ENCODE data around the gene SMIM23. TPM values are rescaled to one million over a fixed set of nuclear protein-coding genes. Genes with fewer than 3 reads are reported as not detected.

SMIM23 gene
- total RNA-seq, 1 donor from 2014 or later, result not detected

DNA sequence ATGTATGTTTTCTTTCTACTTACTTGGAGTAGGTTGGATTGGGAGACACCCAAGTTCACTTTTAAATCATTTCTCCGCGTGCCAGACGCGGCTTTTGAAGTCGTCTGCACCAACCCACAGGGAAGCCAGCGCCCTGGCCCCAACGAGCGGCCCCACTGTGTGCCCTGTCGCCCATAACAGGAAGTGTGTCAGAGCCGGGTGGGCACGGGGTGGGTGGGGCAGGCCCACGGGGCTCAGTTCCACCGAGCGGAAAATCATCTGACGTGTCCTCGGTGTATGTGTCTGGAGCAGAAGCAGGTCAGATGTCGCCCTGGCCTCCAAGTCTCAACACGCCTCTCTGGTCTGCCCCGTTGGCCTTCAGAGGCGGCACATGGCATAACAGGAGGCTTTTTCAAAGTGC lies 22.7 kb upstream of the SMIM23 start:
- H3K4me1 ChIP-seq, result no peaks in the 10 kb centered on the region
- no peak overlapping the region for H3K4me3 ChIP-seq
- no peaks in the 10 kb centered on the region for H3K36me3 ChIP-seq
- TF ChIP-seq CTCF (IDR thresholded peaks at IDR 0.05), result no peak
- TF ChIP-seq EZH2phosphoT487 (IDR thresholded peaks at IDR 0.05), result no peak
- TF ChIP-seq EZH2 (IDR thresholded peaks at IDR 0.05), result no peak
- Mint-ChIP-seq H3K9me3 (peaks cover 15% of the 10 kb centered on the region), H3K4me3 (no peak overlapping the region), H3K36me3 (no peaks in the 10 kb centered on the region), H3K27ac (no peak overlapping the region), H3K4me1 (no peaks in the 10 kb centered on the region), H3K27me3 (ENCODE audit: insufficient read depth, low read depth) (no peaks in the 10 kb centered on the region)
- H3K79me2 ChIP-seq (ENCODE audit: low read depth), result no peaks in the 10 kb centered on the region
- no peaks in the 10 kb centered on the region for H3K27me3 ChIP-seq
- H2AFZ ChIP-seq (replicated peaks), result no peak overlapping the region
- peaks cover 5% of the 10 kb centered on the region for H3K9me3 ChIP-seq (ENCODE audit: low read depth)
- no peak for DNase-seq (ENCODE audit: low spot score)
- no peak overlapping the region for H3K4me2 ChIP-seq
- no peaks in the 10 kb centered on the region for H4K20me1 ChIP-seq (ENCODE audit: low read depth)
- no peak overlapping the region for H3K9ac ChIP-seq
- no peak overlapping the region for H3K27ac ChIP-seq
- no peaks in the 10 kb centered on the region for H3F3A ChIP-seq (ENCODE audit: low read depth)

- Histone ChIP-seq H3K9ac (no peak overlapping the region), H4K20me1 (ENCODE audit: low read depth) (no peaks in the 10 kb centered on the region), H3K79me2 (ENCODE audit: low read depth) (no peaks in the 10 kb centered on the region), H3K4me1 (no peaks in the 10 kb centered on the region), H3F3A (ENCODE audit: low read depth) (no peaks in the 10 kb centered on the region), H3K4me2 (no peak overlapping the region), H3K9me3 (ENCODE audit: low read depth) (peaks cover 5% of the 10 kb centered on the region), H3K36me3 (no peaks in the 10 kb centered on the region), H2AFZ (replicated peaks) (no peak overlapping the region), H3K4me3 (no peak overlapping the region), H3K27me3 (no peaks in the 10 kb centered on the region), H3K27ac (no peak overlapping the region)
- Mint-ChIP-seq H3K4me1 (no peaks in the 10 kb centered on the region), H3K27ac (no peak overlapping the region), H3K36me3 (no peaks in the 10 kb centered on the region), H3K9me3 (peaks cover 18% of the 10 kb centered on the region), H3K27me3 (ENCODE audit: insufficient read depth, low read depth) (no peaks in the 10 kb centered on the region), H3K4me3 (no peak overlapping the region)
- no peak for TF ChIP-seq CTCF (IDR thresholded peaks at IDR 0.05)
- TF ChIP-seq EZH2 (IDR thresholded peaks at IDR 0.05), result no peak
- no peak for TF ChIP-seq EZH2phosphoT487 (IDR thresholded peaks at IDR 0.05)
- DNase-seq (ENCODE audit: low spot score), result no peak
Measured at GRCh38 chr5:171764265-171764664, 21.4 kb upstream of the SMIM23 start.

DNA sequence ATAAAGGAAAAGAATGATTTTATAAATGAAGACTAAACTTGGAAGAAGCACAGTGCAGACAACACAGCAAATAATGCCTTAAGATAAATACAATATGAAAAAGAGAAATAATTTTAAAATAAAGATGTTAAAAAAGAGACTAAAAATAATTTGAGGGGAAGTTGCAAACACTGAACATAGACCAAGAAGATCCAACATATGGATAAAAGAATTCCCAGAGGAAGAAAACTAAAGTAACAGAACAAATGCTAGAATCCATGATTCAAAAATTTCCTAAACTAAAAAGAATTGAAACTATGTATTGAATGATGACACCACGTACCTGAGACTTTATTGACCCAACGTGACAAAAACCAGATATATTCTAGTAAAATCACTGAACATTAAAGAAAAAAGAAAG lies 18.7 kb upstream of the SMIM23 start:
- Mint-ChIP-seq H3K36me3 (no peaks in the 10 kb centered on the region), H3K9me3 (peaks cover 19% of the 10 kb centered on the region), H3K27me3 (ENCODE audit: insufficient read depth, low read depth) (no peaks in the 10 kb centered on the region), H3K4me1 (peaks cover 6% of the 10 kb centered on the region), H3K4me3 (no peak overlapping the region), H3K27ac (no peak overlapping the region)
- no peak overlapping the region for H3K4me2 ChIP-seq
- H2AFZ ChIP-seq (replicated peaks), result no peak overlapping the region
- peaks cover 5% of the 10 kb centered on the region for H3K9me3 ChIP-seq (ENCODE audit: low read depth)
- no peaks in the 10 kb centered on the region for H3K27me3 ChIP-seq
- H3K4me3 ChIP-seq, result no peak overlapping the region
- no peak for TF ChIP-seq CTCF (IDR thresholded peaks at IDR 0.05)
- H3K9ac ChIP-seq, result no peak overlapping the region
- no peaks in the 10 kb centered on the region for H3K36me3 ChIP-seq
- no peak overlapping the region for H3K27ac ChIP-seq
- H3K79me2 ChIP-seq (ENCODE audit: low read depth), result no peaks in the 10 kb centered on the region
- H4K20me1 ChIP-seq (ENCODE audit: low read depth), result no peaks in the 10 kb centered on the region
- H3F3A ChIP-seq (ENCODE audit: low read depth), result no peaks in the 10 kb centered on the region
- no peak for DNase-seq (ENCODE audit: low spot score)
- H3K4me1 ChIP-seq, result no peaks in the 10 kb centered on the region

DNA sequence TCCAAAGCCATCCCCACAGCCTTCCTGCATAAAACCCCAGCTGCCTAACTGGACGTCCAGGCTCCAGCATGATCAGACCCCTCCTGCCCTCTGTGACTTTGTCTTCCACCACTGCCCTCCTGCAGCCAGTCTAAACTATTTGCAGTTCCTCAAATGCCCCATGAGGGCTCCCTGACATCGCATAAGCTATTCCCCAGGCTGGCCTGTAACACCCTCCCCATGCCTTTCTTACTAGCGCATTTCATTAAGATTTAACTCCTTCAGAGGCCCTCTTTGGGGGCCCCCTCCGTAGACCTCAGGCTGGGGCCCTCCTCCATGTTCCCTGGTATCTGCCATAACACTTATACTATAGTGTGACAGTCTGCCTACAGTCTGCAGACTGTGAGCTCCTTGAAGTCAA lies 15.5 kb upstream of the SMIM23 start:
- no peak overlapping the region for H3K4me3 Mint-ChIP-seq
- Histone ChIP-seq H3F3A (ENCODE audit: low read depth) (no peaks in the 10 kb centered on the region), H3K9me3 (ENCODE audit: low read depth) (peaks cover 5% of the 10 kb centered on the region), H3K4me3 (no peak overlapping the region), H4K20me1 (ENCODE audit: low read depth) (no peaks in the 10 kb centered on the region), H3K79me2 (ENCODE audit: low read depth) (no peaks in the 10 kb centered on the region), H3K4me2 (no peak overlapping the region), H3K27ac (no peak overlapping the region), H2AFZ (replicated peaks) (no peak overlapping the region), H3K9ac (no peak overlapping the region), H3K4me1 (peaks cover 4% of the 10 kb centered on the region), H3K27me3 (no peaks in the 10 kb centered on the region), H3K36me3 (no peaks in the 10 kb centered on the region)
- no peak overlapping the region for H3K27ac Mint-ChIP-seq
- peaks cover 4% of the 10 kb centered on the region for H3K27me3 Mint-ChIP-seq (ENCODE audit: insufficient read depth, low read depth)
- peaks cover 6% of the 10 kb centered on the region for H3K4me1 Mint-ChIP-seq
- no peaks in the 10 kb centered on the region for H3K36me3 Mint-ChIP-seq
- TF ChIP-seq EZH2 (IDR thresholded peaks at IDR 0.05) (no peak), CTCF (IDR thresholded peaks at IDR 0.05) (peak; percentile 16), EZH2phosphoT487 (IDR thresholded peaks at IDR 0.05) (no peak)
- DNase-seq (ENCODE audit: low spot score), result peak; percentile 40
- peaks cover 17% of the 10 kb centered on the region for H3K9me3 Mint-ChIP-seq

All from neural progenitor cell (in vitro differentiated cells).